ENCODE measurements around the gene NAA50. TPM values are rescaled to one million over a fixed set of nuclear protein-coding genes. Genes with fewer than 3 reads are reported as not detected.

The NAA50 gene
- total RNA-seq, 2 donors from 2014 or later: 90.5 to 105 TPM

Other genes with a start within 250 kb of the NAA50 start
- gene SPICE1, start 231.1 kb downstream of the NAA50 start, total RNA-seq: 10 to 100 TPM; 15.1 to 21.6 TPM
- gene SIDT1, start 213.7 kb downstream of the NAA50 start, total RNA-seq: 10 to 100 TPM; 21.3 to 28.9 TPM
- gene USF3, start 49.6 kb downstream of the NAA50 start, total RNA-seq: 10 to 100 TPM; 16.8 to 18.2 TPM
- gene ATP6V1A, start 786 bp upstream of the NAA50 start, total RNA-seq: 10 to 100 TPM; 30.7 to 31.3 TPM
- gene GRAMD1C, start 92.5 kb upstream of the NAA50 start, total RNA-seq: 1 to 10 TPM; 1.4 to 3.0 TPM
- gene ZDHHC23, start 201.8 kb upstream of the NAA50 start, total RNA-seq: 1 to 10 TPM; 3.6 to 4.5 TPM